Activated CD4-positive, alpha-beta T cell treated with anti-CD3 and anti-CD28 coated beads for 1 hour (primary cell): Measurements from ENCODE around the gene MVP.
"Not testable (repeated sequence)": the region's sequence is repeated elsewhere in the genome, so short reads cannot be mapped to it uniquely, and the experiment has no call there.

Experiments
- DNase-seq: peaks from one replicate; pipeline ENCODE4 v3.0.0-alpha.2; 2020

The MVP gene

DNA sequence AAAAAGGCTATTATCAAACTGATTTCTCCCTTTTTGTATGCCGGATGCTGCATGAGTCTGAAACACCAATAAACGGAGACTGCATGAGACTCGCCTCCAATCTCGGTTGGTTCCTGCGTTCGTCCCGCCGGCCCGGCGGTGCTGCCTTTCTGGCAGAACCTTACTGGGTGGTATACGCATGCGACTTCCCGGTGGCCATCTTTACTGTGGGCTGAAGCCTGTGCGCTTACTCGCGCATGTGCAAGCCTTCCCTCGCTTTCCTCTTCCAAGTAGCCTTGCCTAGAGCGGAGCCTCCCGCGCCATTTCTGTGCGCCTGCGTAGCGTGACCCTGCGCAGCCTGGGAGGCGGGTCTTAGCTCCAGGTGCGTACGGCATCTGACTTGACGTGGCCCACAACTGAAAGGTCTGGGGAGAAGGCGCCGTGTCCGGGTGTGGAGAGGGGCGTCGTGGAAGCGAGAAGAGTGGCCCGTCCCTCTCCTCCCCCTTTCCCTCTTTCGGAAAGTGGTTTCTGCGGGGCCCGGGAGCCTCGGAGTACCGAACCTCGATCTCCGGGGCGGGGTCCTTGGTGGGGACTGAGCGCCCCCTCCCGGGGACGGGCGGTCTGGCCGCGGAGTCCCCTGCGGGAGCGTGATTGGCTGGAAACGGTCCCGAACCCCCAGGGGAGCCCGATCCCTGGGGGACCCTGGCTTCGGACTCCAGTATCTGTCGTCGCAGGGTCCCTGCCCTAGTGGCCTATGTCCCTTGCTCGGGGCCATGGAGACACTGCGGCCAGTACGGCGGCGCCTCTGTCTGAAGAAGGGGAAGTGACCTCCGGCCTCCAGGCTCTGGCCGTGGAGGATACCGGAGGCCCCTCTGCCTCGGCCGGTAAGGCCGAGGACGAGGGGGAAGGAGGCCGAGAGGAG lies 4.2 kb upstream of the MVP start, which contains the start of gene PAGR1:
TSS of gene PAGR1 (plus strand) at position 360 of the 901 bp plus-strand sequence. CDS start at position 734, 374 bp downstream.
- peak; percentile 98 for DNase-seq

DNA sequence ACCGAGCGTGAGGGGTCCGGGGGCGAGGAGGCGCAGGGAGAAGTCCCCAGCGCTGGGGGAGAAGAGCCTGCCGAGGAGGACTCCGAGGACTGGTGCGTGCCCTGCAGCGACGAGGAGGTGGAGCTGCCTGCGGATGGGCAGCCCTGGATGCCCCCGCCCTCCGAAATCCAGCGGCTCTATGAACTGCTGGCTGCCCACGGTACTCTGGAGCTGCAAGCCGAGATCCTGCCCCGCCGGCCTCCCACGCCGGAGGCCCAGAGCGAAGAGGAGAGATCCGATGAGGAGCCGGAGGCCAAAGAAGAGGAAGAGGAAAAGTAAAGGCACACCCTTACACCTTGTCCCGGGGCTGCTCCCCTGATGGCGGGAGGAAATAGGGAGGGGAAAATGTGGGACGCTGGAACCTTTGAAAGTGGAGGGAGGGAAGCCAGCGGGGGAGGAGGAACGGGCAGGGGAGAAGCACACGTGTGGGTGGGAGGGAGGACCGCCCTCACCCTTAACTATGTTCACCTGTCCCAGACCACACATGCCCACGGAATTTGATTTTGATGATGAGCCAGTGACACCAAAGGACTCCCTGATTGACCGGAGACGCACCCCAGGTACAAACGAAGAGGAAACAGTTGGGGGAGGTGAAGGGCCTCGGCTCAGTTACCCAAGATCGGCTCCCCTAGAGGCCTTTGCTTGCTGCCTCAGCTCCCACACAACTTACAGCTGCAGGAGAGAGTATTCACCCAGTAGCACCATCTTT lies 3.4 kb upstream of the MVP start:
- no peak for DNase-seq

DNA sequence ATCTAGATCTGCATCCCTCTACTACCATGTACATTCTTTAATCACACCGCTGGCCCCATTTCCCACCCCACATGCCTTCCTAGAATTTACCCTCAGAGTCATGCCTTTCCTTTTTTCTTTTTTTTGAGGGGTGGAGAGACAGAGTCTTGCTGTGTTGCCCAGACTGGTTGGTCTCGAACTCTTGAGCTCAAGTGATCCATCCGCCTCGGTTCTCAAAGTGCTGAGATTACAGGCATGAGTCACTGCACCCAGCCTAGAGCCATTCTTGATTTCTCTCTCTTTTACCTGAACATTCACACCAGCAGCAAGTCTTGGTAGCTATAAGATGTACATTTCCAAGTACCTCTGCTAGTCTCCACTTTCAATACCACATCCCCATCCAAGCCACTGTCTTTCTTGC lies 2.2 kb upstream of the MVP start:
- no peak for DNase-seq

DNA sequence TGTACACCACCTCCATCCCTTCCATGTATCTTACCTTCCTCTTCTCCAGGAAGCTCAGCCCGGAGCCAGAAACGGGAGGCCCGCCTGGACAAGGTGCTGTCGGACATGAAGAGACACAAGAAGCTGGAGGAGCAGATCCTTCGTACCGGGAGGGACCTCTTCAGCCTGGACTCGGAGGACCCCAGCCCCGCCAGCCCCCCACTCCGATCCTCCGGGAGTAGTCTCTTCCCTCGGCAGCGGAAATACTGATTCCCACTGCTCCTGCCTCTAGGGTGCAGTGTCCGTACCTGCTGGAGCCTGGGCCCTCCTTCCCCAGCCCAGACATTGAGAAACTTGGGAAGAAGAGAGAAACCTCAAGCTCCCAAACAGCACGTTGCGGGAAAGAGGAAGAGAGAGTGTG lies 756 bp upstream of the MVP start:
- no peak for DNase-seq

DNA sequence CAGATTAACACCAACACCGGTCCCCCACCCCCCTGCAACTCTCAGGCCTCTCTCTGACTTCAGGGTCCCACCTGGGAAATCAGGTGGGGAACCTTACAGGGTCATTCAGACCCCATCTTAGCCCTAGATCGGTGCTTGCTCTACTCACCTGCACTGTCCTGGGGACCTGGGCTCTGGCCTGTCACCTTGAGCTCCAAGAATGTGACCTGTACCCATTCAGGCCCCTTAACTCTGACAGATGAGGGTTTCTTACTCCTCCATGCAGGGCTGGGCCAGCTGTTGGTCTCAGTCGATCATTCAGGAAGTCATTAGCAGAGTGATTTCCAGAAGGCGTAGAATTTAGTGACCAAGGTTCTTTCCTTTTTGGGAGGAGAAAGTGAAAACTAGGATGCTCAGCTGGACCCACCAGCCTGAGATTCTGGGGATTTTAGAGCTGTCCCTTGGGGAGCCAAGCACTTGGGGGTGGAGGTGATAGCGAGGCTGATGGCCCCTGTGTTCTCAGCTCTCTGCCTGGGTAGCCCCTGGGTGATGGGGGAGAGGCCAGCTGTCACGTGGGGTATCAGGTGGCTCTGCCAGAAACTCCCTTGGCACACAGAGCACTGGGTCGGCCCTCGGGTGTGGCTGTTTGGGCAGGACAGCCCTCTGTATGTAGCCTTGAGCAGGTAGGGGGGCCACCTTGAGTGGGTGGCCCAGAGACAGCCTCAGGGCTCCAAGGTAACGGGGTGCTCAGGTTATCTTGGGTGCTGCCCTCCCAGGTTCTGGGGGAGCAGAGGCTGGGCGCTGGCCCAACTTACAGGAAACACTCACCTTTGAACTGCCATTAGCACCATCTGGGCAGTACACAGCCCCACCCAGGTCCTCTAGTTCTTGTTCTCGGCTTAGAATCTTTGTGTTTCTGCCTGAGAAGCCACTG lies 724 bp downstream of the MVP start:
- DNase-seq = peak; percentile 26

DNA sequence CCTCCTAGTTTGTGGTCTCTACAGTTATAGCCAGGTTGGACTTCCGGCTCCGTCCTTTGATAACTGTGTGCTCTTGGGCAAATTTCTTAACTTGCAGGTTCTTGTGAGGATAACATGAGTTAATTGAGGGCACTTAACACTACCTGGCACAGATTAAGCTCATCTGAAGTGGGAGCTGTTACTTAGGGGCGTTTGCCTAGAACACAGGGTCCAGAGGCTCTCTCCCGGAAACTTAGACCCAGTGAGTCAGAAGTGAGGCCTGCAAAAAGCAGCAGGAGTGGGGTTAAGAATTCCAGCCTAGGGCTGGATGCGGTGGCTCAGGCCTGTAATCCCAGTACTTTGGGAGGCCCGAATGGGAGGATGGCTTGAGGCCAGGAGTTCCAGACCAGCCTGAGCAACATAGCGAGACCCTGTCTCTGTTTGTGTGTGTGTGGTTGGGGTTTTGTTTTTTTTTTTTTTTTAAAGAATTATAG lies 1.4 kb downstream of the MVP start:
- no peak for DNase-seq

DNA sequence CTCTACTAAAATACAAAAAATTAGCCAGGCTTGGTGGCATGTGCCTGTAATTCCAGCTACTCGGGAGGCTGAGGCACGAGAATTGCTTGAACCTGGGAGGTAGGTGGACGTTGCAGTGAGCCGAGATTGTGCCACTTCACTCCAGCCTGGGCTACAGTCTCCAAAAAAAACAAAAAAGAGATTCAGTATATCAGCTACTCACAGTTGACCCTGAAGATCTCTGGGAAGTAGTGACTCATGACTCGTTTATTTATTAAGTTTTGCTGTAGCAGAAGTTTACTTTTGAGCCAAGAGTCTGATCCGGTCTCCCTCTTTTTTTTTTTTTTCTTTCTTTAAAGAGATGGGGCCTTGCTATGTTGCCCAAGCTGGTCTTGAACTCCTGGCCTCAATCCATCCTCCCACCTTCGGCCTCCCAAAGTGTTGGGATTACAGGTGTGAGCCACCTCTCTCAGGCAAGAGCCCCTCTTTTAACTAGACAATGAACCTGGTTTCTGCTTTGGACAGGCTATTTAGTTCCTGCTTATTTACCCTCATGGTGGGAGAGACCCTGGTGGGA lies 4.4 kb downstream of the MVP start:
- no peak for DNase-seq

DNA sequence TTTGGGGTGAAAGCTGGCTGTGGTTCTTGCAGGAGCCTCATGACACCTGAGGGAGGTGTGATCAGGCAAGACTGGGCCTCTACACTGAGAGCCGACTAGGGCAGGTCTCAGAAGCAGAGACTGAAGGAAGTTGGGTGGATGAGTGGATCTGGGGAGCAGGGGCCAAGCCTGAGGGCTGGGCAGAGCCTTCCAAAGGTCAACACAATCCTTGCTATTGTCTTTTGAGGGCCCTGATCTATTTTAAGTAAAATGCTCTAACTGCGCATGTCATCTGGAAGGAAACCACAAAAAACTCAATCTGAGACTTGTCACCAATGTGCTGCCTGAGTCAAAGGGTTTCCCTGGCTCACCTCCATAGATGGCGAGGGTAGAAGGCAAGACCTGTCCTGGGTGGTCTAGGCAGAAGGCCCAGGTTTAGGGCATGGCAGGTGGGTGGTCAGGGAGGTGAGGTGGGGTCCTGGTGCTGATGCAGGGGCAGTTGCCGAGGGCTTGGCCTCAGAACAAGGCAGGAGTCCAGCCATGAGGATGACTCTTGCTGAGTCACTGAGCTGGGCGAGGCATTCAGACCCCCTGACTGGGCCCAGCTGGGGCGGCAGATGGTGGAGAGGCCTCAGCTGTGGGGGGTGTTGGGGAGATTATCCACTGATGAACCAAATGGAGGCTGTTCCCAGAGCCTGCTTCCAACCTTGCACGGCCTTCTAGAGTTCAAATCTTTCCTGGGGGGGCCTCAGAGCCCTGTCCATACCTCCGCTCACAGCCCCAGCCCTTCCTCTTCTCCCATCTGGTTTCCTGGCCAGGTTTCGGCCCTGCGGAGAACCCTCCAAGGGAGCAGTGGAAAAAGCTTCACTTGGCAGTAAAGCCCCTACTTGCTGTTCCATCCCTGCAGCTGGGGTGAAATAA lies 5.1 kb downstream of the MVP start:
- DNase-seq = no peak

DNA sequence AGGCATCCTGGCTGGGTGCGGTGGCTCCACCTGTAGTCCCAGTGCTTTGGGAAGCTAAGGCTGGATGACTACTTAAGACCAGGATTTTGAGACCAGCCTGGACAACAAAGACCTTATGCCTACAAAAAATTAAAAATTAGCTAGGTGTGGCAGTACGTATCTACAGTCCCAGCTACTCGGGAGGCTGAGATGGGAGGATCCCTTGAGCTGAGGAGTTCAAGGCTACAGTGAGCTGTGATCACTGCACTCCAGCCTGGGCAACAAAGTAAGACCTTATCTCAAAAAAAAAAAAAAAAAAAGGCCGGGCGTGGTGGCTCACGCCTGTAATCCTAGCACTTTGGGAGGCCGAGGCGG lies 6.1 kb downstream of the MVP start:
- no peak for DNase-seq

DNA sequence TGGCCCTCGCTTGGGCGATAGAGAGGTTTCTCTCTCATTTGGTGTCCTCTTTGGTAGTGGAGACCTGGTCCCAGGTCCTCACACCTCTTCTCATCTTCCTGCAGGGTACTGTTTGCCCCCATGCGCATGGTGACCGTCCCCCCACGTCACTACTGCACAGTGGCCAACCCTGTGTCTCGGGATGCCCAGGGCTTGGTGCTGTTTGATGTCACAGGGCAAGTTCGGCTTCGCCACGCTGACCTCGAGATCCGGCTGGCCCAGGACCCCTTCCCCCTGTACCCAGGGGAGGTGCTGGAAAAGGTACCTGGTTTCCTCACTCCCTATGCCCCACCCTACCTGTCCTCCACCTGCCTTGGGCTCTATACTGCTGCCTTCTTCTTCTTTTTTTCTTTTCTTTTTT lies 10.5 kb downstream of the MVP start:
- DNase-seq = no peak

DNA sequence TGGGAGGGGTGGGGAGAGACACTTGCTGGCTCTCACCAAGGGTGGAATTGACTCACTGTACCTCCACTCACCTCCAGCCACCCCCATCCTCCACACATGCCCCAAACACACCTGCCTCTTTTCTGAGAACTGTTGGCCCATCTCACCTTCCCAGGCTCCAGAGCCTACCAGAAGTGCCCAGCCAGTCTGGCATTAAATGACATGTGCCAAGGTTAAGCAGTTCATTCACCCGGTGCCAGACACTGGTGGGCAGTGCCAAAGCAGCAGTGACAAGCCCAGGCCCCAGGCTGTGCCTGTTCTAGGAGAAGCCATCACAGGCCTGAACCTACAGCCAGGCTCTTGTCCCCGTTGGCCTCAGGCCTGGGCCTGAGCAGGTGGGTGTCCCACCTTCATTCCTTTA lies 11.2 kb downstream of the MVP start:
- no peak for DNase-seq

DNA sequence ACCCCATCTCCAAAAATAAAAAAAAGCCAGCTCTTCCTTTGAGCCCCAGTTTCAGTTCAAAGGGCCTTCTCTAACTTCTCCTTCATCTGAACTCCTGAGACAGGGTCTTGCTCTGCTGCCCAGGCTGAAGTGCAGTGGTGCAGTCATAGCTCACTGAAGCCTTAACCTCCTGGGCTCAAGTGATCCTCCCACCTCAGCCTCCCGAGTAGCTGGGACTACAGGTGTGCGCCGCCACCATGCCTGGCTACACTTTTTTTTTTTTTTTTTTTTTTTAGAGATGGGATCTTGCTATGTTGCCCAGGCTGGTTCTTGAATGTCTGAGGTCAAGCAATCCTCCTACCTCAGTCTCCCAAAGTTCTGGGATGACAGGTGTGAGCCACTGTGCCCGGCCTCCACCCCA lies 13.0 kb downstream of the MVP start:
- not testable (repeated sequence) for DNase-seq

DNA sequence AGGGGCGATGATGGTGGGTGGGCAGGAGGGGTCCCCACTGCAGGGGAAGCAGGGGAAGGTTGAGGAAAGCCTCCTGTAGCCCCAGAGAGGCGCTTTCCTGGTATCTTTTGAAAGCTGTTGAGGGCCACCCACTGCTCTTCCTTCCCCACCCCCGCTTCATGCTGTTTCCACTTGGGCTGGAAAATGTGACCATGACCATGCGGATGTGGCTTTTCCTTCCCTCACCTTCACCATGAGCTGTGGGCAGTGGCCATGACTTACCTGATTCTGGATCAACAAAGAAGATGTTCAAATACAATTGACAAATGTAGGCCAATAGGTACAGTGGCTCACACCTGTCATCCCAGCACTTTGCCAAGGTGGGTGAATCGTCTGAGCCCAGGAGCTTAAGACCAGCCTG lies 13.8 kb downstream of the MVP start:
- no peak for DNase-seq

DNA sequence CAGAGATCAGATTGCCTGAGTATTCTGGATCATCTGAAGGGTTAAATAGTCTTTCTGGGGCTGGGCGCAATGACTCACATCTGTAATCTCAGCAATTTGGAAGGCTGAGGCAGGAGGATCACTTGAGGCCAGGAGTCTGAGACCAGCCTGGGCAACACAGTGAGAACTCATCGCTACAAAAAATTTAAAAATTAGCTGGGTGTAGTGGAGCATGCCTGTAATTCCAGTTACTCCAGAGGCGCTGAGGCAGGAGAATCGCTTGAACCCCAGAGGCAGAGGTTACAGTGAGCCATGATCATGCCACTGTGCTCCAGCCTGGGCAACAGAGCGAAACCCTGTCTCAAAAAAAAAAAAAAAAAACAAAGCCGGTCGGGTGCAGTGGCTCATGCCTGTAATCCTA lies 15.7 kb downstream of the MVP start:
- no peak for DNase-seq

DNA sequence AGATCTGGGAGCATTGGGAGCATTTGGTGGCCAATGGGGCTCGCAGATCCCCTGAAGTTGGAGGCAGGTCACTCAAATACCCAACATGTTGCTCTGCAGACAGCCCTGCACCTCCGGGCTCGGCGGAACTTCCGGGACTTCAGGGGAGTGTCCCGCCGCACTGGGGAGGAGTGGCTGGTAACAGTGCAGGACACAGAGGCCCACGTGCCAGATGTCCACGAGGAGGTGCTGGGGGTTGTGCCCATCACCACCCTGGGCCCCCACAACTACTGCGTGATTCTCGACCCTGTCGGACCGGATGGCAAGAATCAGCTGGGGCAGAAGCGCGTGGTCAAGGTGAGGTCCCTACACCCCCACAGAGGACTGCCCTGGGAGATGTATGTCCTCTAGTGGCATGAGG lies 16.4 kb downstream of the MVP start:
- no peak for DNase-seq

DNA sequence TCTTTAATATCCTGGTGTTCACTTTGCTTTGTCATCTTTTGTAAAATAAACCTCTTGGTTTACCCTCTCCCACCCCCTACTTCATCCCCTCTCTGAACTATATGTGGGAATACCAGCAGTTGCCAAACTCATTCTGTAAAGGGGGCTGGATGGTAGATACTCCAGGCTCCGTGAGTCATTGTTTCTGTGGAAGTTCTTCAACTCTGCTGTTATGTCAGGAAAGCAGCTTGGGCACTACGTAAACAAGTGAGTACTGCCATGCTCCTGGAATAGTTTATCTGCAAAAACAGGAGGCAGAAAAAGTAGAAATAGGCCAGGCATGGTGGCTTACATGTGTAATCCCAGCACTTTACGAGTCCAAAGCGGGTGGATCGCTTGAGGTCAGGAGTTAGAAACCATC lies 17.6 kb downstream of the MVP start:
- DNase-seq = no peak

DNA sequence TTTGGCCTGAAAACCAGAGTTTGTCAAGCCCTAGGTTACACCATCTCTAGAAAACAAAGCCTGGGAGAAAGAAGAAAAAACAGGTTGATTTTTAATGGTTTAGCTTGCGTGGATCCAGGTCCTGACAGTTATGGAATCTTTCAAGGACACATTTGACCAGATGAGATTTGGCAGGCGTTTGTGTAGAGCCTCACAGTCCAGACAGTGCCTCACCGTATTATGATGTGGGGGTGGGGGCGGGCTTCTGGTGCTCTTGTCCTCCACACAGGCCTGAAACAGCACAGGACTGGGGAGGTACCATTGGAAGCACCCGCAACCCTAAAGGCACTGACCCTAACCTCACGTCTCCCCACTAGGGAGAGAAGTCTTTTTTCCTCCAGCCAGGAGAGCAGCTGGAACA lies 19.6 kb downstream of the MVP start:
- DNase-seq = no peak

DNA sequence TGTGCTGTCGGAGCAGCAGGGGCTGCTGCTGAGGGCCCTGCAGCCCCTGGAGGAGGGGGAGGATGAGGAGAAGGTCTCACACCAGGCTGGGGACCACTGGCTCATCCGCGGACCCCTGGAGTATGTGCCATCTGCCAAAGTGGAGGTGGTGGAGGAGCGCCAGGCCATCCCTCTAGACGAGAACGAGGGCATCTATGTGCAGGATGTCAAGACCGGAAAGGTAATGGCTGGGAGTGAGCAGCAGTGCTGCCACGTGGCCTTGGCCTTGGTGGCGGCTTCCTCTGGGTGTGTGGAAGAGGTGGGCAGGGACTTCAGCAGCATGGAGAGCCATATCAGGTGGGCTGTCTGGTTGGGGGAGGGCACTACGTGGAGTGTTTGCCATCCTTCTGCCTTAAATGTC lies 20.0 kb downstream of the MVP start:
- DNase-seq = no peak

DNA sequence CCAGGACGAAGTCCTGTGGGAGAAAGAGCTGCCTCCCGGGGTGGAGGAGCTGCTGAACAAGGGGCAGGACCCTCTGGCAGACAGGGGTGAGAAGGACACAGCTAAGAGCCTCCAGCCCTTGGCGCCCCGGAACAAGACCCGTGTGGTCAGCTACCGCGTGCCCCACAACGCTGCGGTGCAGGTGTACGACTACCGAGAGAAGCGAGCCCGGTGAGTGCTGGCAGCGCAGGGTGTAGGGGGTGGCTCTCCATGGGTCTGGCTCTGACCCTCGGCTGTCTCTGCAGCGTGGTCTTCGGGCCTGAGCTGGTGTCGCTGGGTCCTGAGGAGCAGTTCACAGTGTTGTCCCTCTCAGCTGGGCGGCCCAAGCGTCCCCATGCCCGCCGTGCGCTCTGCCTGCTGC lies 21.4 kb downstream of the MVP start:
- DNase-seq = no peak

DNA sequence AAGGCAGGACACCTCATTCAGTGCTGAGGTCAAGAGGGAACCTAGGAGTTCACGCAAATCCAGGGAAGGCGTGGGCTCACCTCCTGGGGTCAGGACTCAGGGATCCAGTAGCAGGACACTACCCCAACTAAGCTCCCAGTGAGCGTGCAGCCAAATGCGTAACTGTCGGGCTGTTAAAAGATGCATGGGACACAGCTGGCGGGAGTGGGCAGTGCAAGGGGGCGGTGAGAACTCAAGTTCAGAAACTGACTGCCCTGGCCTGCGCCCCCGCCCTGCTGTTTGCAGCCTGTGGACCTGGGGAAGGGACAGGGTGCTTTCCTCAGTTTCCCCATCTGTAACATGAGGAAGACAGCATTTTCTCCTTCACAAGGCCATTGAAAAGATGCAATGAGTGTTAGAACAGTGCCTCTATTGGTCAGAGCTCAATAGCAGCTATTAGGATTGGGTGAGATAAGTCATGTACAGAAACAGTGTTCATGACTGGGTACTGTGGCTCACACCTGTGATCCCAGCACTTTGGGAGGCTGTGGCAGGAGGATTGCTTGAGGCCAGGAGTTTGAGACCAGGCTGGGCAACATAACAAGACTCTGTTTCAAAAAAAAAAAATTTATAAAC lies 22.6 kb downstream of the MVP start:
- no peak for DNase-seq

DNA sequence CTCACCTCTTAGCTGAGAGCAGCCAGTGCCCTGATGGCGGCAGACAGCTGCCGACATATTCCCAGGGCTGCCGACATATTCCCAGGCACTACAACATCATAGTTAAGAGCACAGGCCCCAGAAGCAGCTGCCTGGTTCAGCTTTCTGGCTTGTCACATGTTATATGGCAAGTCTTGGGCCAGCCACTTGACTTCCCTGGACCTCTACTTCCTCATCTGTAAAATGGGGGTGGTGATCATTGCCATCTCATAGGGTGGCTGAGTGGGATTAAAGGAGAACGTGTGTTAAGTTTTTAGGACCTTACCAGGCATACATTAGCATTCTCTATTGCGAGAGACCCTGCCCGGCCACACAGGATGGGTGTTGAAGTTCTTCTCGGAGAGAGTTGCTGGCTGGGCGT lies 23.7 kb downstream of the MVP start:
- no peak for DNase-seq
